ENCODE data around the gene NINJ2.

Gene NINJ2

GRCh38 chr12:673849-674248 lies 10.6 kb upstream of the NINJ2 start:
- no peak for DNase-seq (ENCODE audit: low read depth in 2 of 2)

DNA sequence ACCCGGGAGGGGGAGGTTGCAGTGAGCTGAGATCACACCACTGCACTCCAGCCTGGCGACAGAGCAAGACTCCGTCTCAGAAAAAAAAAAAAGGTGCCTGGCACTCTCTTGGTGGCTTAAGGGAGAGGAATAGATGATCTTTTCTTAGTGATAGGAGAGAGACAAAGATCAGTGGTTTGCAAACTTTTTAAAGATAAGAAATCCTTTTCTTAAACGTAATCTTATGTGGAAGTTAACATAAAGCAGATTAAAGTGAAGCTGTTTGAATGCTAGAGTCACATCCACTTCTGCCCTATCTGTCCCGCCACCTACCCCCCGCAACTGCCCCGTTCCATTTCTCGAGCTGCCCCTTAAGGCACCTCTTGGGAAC lies 6.3 kb upstream of the NINJ2 start:
- no peak for DNase-seq (ENCODE audit: low read depth in 2 of 2)

DNA sequence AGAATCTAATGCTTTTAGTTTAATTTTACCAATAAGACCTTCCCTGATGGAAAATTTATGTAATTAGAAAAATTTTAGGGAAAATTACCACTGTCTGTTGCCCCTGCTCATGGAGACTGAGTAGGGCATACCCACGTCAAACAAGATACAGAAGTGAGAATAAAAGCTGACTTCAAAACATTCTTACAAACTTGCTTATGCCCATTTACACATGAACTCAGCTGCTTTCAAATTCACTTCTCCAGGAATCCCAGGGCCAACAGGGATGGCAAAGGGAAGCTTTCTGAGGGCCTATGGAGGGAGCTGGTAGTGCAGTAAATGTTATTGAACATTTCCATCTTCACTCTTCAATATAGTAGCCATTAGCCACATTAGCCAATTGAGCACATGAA lies 4.8 kb upstream of the NINJ2 start:
- no peak for DNase-seq (ENCODE audit: low read depth in 2 of 2)

DNA sequence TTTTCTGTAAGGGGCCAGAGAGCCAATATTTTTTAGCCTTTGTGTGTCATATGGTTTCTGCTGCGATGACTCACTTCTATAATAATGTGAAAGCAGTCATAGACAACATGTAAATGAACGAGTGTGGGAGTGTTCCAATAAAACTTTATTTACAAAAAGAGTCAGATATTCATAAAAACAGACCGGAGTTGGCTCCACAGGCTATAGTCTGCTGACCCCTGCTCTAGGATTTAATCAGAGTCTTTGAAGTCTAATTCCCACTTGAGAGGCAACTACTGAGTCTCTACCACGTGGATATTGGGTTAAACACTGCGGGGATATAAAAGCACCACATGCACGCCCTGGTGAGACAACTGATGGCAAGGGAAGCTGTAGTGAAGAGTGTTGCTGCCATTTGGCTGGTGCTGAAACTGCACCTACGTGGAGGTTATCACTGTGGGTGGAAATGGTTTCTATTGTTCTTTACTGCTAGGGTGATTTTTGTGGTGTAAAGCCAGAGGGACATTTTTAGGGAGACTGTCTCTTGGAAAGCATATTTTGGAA lies 3.6 kb upstream of the NINJ2 start:
- DNase-seq (ENCODE audit: low read depth in 2 of 2) = no peak

GRCh38 chr12:666066-666465 lies 2.8 kb upstream of the NINJ2 start:
- DNase-seq (ENCODE audit: low read depth in 2 of 2) = no peak

- DNase-seq (ENCODE audit: low read depth in 2 of 2) = no peak
Measured at GRCh38 chr12:664779-665092, 1.5 kb upstream of the NINJ2 start.

GRCh38 chr12:664075-664778 lies 982 bp upstream of the NINJ2 start:
- no peak for DNase-seq (ENCODE audit: low read depth in 2 of 2)

- no peak for DNase-seq (ENCODE audit: low read depth in 2 of 2)
Measured at GRCh38 chr12:662566-663292, 516 bp downstream of the NINJ2 start.

DNA sequence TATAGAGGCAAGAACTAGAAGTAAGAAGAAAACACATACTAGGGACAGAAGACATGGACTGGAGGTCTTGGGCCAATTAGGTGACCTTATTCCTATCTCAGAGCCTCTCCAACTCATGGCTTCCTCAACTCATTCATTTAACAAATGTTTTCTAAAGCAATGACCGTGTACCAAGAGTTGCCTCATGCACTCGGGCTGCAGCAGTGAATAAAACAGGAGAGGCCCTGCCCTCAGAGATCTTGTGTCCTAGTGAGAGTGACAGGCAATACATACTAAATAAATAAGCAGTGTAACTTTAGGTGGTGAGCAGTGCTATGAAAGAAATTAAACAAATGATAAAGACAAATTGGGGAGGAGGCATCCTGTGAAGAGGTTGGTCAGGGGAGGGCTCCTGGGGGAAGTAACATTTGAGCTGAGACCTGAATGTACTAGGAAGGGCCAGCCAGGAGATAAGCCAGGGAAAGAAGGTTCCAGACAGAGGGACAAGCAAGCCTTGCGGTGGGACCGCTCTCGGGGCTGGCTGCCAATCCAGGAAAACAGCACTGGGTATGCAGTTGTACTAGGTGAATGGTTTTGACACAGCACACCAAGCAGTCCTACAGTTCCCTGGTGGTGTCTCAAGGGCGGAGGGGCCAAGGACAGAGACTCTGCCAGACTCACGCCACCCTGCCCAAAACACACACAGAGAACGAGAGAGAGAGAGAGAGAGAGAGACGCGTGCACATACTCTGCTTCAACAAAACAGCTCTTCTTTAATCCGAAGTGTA lies 1.3 kb downstream of the NINJ2 start:
- DNase-seq (ENCODE audit: low read depth in 2 of 2) = no peak

GRCh38 chr12:659090-659683 lies 4.1 kb downstream of the NINJ2 start:
- DNase-seq (ENCODE audit: low read depth in 2 of 2) = no peak

- DNase-seq (ENCODE audit: low read depth in 2 of 2) = no peak
Measured at GRCh38 chr12:650983-651382, 12.3 kb downstream of the NINJ2 start.

DNA sequence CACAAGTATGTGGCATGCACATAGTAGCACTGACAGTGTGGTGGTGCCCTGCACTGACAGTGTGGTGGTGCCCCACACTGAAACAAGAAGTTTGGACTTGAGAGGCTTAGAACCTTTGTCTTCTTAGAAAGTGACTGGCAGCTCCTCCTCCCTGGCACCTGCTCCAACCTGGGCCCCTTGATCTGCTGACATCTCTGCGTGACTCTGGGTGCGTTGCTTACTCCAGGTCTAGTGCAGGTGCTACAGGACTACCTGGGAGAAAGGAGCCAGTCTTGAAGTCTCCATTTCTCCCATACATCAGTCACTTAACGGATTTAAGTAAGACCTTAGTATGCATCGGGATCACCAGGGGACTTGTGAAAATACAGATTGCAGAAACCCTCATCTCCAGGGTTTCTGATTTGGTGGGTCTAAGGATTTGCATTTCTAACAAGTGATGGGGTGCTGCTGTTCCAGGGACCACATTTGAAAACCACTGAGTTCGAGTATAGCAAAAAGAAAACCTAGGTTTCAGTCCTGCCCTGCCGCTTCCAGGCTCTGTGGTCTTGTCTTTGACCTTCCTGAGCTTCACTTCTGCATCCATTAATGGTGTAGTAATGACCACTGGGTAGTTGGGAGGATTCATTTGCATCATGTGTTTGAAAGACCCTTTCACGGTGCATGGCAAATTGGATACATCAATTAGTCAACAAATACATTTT lies 15.7 kb downstream of the NINJ2 start:
- DNase-seq (ENCODE audit: low read depth in 2 of 2) = no peak

GRCh38 chr12:646442-647384 lies 16.5 kb downstream of the NINJ2 start:
- DNase-seq (ENCODE audit: low read depth in 2 of 2) = no peak

- DNase-seq (ENCODE audit: low read depth in 2 of 2) = no peak
Measured at GRCh38 chr12:645563-646071, 17.6 kb downstream of the NINJ2 start.

GRCh38 chr12:644818-645552 lies 18.3 kb downstream of the NINJ2 start:
- no peak for DNase-seq (ENCODE audit: low read depth in 2 of 2)

DNA sequence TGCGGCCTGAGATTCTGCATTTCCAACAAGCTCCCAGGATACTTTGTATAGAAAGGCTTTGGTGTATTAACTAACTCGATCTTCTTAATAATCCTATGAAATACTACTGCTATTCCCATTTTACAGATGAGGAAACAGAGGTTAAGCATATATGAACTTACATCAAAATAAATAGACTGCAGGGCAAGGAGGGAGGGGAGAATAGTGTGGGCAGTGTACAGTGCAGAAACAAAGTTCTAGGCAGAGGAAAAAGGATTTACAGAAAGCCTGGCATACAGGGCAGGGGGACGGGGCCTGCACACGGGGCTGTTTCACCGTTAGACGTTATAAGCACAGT lies 19.0 kb downstream of the NINJ2 start:
- no peak for DNase-seq (ENCODE audit: low read depth in 2 of 2)

DNA sequence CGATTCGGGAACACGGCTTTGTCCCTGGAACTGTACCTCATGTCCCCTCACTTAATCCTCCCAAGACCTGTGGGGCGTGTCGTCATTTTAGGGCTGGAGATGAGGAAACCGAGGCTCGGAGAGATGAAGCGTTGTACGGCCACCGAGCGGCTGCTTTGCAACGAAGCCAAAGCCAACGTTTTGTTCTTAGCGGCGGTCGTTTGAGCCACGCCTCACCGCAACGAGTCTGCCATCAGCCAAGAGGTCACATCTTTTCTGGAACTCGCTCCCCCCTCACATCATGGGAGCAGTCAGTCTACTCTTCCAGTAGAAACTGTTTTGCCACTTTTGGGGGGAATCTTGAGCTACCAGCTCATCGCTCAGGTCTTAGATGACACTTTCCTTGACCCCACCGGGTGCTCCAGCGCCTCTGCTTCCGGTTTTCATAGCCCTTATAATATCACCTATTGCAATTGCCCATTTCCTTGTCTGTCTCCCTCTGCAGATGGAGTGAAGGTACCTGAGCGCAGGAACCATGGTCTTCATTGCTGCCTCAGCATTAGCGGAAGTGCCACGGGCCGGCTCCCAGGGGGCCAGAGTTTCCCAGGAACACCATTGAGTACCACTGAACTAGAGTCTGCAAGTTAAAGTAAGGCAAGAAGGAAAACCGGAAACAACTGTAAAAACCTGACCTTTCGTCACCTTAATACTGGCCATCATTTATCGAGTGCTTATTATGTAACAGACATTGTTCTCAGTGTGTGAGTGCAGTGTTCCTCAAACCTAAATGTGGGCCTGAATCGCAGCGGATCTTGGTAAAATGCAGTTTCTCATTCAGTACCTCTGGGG lies 19.6 kb downstream of the NINJ2 start:
- DNase-seq (ENCODE audit: low read depth in 2 of 2) = no peak

DNA sequence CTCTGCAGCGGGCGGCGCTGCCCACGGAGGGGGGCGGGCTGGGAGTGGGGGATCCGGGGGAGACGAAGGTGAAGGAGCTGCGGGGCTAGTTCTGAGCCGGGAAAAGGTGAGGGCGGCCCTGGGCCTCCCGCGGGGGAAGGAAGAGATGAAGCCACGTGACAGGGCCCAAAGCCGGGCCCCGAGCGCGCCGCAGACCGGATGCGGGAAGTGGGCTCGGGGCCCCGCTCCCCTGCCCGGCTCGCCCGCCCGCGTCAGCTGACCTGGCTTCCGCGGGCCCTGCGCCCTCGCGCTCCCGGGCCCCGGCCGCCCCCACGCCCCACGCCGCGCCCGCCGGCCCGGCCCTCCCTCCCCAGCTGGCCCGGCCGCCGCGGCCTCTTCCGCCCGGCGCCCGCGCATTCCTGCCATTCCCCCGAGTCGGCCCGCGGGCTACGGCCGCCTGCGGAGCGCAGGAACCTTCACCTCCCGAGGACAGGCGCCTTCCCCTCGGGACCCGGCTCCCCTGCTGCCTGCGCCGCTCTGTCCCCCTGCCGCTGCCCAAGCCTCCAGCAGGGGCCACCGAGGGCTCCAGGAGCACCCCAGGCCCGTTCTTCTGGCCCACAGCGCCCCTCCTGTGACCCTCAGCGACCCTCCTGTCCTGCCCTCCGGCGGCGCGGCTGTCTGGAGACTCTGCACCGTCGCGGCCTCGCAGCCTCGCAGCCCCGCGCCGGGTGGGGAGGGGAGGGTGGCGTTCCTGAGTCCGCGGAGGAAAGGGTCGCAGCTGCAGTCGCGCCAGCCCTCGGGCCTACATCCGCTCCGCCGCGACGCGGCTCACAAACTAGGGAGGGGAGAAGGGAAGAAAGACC lies 20.4 kb downstream of the NINJ2 start:
- DNase-seq (ENCODE audit: low read depth in 2 of 2) = peak in 1 of 2 experiments; percentile 35

Data from fibroblast of skin of left quadriceps (primary cell).